HFF-Myc (cell line): ENCODE data around the gene IKZF2.

ENCODE experiments used
- DNase-seq: peaks from one replicate; pipeline ENCODE4 v3.0.0-alpha.2; 2011; ENCODE audit warnings: low read depth; ENCODE audit errors: extremely low read depth
- H3K4me3 ChIP-seq: replicated peaks from 2 replicates; pipeline ENCODE4 v1.5.1; 2011; ENCODE audit warnings: low read depth, mild to moderate bottlenecking, control low read depth, low read length
- TF ChIP-seq, protein P1 (sequence below): IDR thresholded peaks from 2 replicates; pipeline ENCODE4 v1.5.1; 2012; ENCODE audit warnings: mild to moderate bottlenecking, low read depth, low read length, control low read depth; ENCODE audit errors: missing control alignments

The IKZF2 gene

GRCh38 chr2:213149294-213149875 lies 2.0 kb downstream of the IKZF2 start:
- DNase-seq: no peak
- peak overlapping the region; percentile 56; the same call in 1 of the 2 replicates for H3K4me3 ChIP-seq
- TF ChIP-seq, protein P1, sequence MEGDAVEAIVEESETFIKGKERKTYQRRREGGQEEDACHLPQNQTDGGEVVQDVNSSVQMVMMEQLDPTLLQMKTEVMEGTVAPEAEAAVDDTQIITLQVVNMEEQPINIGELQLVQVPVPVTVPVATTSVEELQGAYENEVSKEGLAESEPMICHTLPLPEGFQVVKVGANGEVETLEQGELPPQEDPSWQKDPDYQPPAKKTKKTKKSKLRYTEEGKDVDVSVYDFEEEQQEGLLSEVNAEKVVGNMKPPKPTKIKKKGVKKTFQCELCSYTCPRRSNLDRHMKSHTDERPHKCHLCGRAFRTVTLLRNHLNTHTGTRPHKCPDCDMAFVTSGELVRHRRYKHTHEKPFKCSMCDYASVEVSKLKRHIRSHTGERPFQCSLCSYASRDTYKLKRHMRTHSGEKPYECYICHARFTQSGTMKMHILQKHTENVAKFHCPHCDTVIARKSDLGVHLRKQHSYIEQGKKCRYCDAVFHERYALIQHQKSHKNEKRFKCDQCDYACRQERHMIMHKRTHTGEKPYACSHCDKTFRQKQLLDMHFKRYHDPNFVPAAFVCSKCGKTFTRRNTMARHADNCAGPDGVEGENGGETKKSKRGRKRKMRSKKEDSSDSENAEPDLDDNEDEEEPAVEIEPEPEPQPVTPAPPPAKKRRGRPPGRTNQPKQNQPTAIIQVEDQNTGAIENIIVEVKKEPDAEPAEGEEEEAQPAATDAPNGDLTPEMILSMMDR: no peak

DNA sequence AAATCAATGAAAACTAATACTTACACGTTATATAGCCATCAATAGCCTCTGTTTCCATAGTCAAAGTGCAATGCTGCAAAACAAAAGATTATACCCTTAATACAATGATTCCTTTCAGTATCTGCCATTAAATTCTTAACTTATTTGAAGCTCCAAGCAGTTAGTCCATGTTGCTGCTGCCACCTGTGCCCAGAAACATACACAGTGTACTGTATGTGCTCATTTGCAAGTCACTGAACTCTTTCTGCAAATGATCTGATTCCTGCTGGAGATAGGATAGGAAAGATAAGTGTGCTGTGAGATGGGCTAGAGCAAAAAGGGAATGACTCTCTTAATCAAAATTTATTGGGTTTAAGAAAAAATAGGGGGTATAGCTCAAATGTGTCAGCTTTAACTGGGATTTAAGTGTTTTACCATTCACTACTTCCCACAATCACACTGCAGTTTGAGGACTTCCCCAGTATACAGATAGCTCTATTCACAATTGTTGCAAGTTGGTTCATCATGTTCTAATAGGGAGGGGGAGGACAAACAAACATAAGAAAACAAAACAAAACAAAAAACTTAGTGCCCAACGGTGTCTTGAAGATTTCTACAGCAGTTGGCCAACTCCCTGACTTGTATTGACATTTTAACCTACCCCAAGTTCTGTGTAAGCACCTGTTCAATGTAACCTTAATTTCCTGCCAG lies 2.7 kb downstream of the IKZF2 start:
- no peak overlapping the region for H3K4me3 ChIP-seq

GRCh38 chr2:213147538-213147937 lies 3.9 kb downstream of the IKZF2 start:
- no peak for DNase-seq
- no peak overlapping the region for H3K4me3 ChIP-seq
- TF ChIP-seq, protein P1: no peak

More for the DNA sequence above, 2.7 kb downstream of the IKZF2 start:
- TF ChIP-seq, protein P1: no peak
- DNase-seq: no peak

GRCh38 chr2:213145715-213146242 lies 5.6 kb downstream of the IKZF2 start:
- H3K4me3 ChIP-seq: no peak overlapping the region
- TF ChIP-seq, protein P1: no peak
- DNase-seq: no peak

- TF ChIP-seq, protein P1: no peak
- DNase-seq: no peak
- no peak overlapping the region for H3K4me3 ChIP-seq
Measured at GRCh38 chr2:213137064-213137463, 14.3 kb downstream of the IKZF2 start.

DNA sequence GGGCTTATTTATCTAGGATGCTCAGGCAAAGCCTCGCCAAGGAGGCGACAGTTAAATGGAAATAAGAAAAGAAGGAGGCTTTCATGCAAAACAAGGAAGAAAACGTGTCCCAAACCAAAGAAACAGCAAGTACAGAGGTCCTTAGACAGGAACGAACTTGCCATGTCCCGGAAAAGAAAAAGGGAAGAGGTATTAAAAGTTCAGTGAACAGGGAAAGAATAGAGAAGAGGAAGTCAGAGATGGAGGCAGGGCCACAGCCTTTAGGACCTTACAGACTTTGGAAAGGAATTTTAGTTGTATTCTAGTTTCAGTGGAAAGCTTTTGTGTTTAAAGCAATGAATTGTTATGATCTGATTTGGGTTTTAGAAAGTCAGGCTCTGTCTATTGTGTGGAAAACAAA lies 22.1 kb downstream of the IKZF2 start:
- no peak for DNase-seq
- TF ChIP-seq, protein P1: no peak
- H3K4me3 ChIP-seq: no peak overlapping the region
